ENCODE data around the gene NUDT13. TPM values are rescaled to one million over a fixed set of nuclear protein-coding genes. Genes with fewer than 3 reads are reported as not detected.

The NUDT13 gene
- total and polyA plus RNA-seq, 9 of the 15 experiments (the other 6 are each of a cell fraction or from before 2014, with no cell fraction given), result 4.7 to 11.1 (median 5.6) TPM

DNA sequence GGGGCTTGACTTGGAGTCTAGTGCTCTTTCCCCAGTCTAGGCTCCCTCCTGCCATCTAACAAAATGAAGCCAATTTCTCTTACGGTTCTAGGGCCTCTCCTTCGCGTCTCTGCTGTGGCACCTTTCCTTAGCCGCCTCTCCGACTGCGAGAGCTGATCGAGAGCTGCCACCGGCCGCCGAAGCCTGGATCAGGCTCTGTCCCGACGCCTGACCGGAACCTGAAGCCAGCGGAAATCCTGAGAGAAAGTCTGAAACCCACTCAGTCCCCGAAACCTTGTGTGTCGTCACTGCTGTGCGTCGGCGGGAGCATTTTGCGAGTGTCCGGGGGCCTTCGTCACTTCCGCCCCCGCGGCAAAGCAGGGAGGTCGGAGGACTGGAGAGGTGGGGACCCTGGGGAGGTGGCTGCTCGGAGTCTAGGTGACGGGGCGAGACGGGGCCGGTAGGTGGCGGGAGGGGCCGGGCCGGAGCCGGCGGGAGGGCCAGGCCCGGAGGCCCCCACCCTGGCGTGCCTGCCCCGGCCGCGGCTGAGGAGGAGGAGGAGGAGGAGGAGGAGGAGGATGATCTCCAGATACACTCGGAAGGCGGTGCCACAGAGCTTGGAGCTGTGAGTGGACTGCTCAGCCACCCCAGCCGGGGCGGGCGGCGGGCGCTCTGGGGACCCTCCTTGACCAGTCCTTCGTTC, 57.7 kb downstream of the NUDT13 start, which contains the start of the genes ECD and FAM149B1 (continued):
- TF ChIP-seq, protein P1, sequence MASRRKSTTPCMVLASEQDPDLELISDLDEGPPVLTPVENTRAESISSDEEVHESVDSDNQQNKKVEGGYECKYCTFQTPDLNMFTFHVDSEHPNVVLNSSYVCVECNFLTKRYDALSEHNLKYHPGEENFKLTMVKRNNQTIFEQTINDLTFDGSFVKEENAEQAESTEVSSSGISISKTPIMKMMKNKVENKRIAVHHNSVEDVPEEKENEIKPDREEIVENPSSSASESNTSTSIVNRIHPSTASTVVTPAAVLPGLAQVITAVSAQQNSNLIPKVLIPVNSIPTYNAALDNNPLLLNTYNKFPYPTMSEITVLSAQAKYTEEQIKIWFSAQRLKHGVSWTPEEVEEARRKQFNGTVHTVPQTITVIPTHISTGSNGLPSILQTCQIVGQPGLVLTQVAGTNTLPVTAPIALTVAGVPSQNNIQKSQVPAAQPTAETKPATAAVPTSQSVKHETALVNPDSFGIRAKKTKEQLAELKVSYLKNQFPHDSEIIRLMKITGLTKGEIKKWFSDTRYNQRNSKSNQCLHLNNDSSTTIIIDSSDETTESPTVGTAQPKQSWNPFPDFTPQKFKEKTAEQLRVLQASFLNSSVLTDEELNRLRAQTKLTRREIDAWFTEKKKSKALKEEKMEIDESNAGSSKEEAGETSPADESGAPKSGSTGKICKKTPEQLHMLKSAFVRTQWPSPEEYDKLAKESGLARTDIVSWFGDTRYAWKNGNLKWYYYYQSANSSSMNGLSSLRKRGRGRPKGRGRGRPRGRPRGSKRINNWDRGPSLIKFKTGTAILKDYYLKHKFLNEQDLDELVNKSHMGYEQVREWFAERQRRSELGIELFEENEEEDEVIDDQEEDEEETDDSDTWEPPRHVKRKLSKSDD (conservative IDR thresholded peaks at IDR 0.05; ENCODE audit: low read length), result peak; percentile 81; the same call in 1 of the 2 replicates
- TF ChIP-seq, protein P2, sequence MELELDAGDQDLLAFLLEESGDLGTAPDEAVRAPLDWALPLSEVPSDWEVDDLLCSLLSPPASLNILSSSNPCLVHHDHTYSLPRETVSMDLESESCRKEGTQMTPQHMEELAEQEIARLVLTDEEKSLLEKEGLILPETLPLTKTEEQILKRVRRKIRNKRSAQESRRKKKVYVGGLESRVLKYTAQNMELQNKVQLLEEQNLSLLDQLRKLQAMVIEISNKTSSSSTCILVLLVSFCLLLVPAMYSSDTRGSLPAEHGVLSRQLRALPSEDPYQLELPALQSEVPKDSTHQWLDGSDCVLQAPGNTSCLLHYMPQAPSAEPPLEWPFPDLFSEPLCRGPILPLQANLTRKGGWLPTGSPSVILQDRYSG (tag; conservative IDR thresholded peaks at IDR 0.05; ENCODE audit: low read depth), result no peak
- no peak for TF ChIP-seq NFXL1 (CRISPR knock-in tag; IDR thresholded peaks at IDR 0.05)
- TF ChIP-seq PTRF (tag; IDR thresholded peaks at IDR 0.05), result no peak
- TF ChIP-seq, protein P3, sequence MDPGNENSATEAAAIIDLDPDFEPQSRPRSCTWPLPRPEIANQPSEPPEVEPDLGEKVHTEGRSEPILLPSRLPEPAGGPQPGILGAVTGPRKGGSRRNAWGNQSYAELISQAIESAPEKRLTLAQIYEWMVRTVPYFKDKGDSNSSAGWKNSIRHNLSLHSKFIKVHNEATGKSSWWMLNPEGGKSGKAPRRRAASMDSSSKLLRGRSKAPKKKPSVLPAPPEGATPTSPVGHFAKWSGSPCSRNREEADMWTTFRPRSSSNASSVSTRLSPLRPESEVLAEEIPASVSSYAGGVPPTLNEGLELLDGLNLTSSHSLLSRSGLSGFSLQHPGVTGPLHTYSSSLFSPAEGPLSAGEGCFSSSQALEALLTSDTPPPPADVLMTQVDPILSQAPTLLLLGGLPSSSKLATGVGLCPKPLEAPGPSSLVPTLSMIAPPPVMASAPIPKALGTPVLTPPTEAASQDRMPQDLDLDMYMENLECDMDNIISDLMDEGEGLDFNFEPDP (CRISPR knock-in tag; IDR thresholded peaks at IDR 0.05), result no peak
- no peak for TF ChIP-seq ZNF699 (CRISPR knock-in tag; IDR thresholded peaks at IDR 0.05; ENCODE audit: insufficient replicate concordance)
- peak; percentile 100 for TF ChIP-seq MTA1 (IDR thresholded peaks at IDR 0.05; ENCODE audit: borderline replicate concordance)
- TF ChIP-seq HMGN3 (IDR thresholded peaks at IDR 0.05; ENCODE audit: borderline replicate concordance, extremely low read depth, insufficient read length, low read depth, low read length), result peak; percentile 95
- TF ChIP-seq, protein P4, sequence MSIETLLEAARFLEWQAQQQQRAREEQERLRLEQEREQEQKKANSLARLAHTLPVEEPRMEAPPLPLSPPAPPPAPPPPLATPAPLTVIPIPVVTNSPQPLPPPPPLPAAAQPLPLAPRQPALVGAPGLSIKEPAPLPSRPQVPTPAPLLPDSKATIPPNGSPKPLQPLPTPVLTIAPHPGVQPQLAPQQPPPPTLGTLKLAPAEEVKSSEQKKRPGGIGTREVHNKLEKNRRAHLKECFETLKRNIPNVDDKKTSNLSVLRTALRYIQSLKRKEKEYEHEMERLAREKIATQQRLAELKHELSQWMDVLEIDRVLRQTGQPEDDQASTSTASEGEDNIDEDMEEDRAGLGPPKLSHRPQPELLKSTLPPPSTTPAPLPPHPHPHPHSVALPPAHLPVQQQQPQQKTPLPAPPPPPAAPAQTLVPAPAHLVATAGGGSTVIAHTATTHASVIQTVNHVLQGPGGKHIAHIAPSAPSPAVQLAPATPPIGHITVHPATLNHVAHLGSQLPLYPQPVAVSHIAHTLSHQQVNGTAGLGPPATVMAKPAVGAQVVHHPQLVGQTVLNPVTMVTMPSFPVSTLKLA (conservative IDR thresholded peaks at IDR 0.05), result peak; percentile 70 to 92
- TF ChIP-seq NFIX (CRISPR knock-in tag; IDR thresholded peaks at IDR 0.05; ENCODE audit: low read depth), result no peak
- TF ChIP-seq MCM5 (IDR thresholded peaks at IDR 0.05; ENCODE audit: low read depth), result no peak
- no peak for TF ChIP-seq FUS (optimal IDR thresholded peaks at IDR 0.05; ENCODE audit: low read depth, low read length)
- no peak for TF ChIP-seq ZNF780A (CRISPR knock-in tag; IDR thresholded peaks at IDR 0.05)
- TF ChIP-seq, protein P5, sequence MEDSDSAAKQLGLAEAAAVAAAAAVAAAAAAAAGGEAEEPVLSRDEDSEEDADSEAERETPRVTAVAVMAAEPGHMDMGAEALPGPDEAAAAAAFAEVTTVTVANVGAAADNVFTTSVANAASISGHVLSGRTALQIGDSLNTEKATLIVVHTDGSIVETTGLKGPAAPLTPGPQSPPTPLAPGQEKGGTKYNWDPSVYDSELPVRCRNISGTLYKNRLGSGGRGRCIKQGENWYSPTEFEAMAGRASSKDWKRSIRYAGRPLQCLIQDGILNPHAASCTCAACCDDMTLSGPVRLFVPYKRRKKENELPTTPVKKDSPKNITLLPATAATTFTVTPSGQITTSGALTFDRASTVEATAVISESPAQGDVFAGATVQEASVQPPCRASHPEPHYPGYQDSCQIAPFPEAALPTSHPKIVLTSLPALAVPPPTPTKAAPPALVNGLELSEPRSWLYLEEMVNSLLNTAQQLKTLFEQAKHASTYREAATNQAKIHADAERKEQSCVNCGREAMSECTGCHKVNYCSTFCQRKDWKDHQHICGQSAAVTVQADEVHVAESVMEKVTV (CRISPR knock-in tag; IDR thresholded peaks at IDR 0.05), result no peak

Measured in K562 (cell line).